Measurements from ENCODE around the gene PTPRN2. TPM values are rescaled to one million over a fixed set of nuclear protein-coding genes. Genes with fewer than 3 reads are reported as not detected.

Gene PTPRN2
- total and polyA plus RNA-seq, 9 of the 15 experiments (the other 6 are each of a cell fraction or from before 2014, with no cell fraction given): not detected

DNA sequence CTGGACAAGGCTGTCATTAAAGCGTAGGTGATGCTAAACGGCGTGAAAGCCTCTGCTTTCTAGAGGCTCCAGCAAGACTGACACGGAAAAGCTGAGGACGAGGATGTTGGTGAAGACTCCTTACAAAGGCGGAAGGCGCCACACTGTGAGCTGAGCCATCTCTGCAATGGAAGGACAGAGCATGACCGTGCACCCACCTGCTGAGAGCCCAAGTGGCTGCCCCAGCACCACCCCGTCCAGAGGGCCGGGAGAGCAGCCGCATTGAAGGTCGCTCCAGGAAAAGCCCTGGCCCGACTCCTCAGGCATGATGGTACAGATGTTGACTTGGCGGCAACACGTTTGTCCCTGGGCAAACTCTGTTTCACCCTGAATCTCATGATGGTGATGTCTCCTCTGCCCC lies 758.1 kb downstream of the PTPRN2 start:
- CTCF ChIA-PET (ENCODE audit: low intra/inter-chr PET ratio): no interaction called here
- Histone ChIP-seq H3K4me3 (no peak overlapping the region), H3K27ac (ENCODE audit: extremely low read depth, low read depth, low read length) (no peak overlapping the region), H3K79me2 (ENCODE audit: control insufficient read depth, insufficient read depth, low read length) (no peaks in the 10 kb centered on the region), H2AFZ (ENCODE audit: low read depth, low read length) (no peak overlapping the region), H3K27me3 (ENCODE audit: control insufficient read depth in 2 of 2, insufficient read depth in 2 of 2, low read length in 2 of 2) (peaks cover 33 to 96% of the 10 kb centered on the region in 2 experiments), H3K9me3 (replicated peaks; ENCODE audit: control insufficient read depth, insufficient read depth, low read depth, low read length) (no peaks in the 10 kb centered on the region), H3K36me3 (ENCODE audit: control insufficient read depth, insufficient read depth, low read length) (no peaks in the 10 kb centered on the region), H4K20me1 (replicated peaks; ENCODE audit: control insufficient read depth, insufficient read depth, low read length) (peaks cover 9% of the 10 kb centered on the region), H3K9ac (ENCODE audit: insufficient read depth in 1 of 2, low read depth in 2 of 2, low read length in 2 of 2) (no peak overlapping the region), H3K9me1 (ENCODE audit: control insufficient read depth, insufficient read depth, low read length) (no peaks in the 10 kb centered on the region), H3K4me1 (replicated peaks in 1 of 2; ENCODE audit: control insufficient read depth in 2 of 2, insufficient read depth in 2 of 2, low read length in 2 of 2) (no peaks in the 10 kb centered on the region), H3K4me2 (ENCODE audit: insufficient read depth, low read length) (no peak overlapping the region)
- ATAC-seq: peak; percentile 58
- POLR2A ChIA-PET: no interaction called here
- DNase-seq (ENCODE audit: extremely low read depth in 1 of 4, low spot score in 3 of 4): no peak
- no peak for FAIRE-seq
- in situ Hi-C loops (cut with MboI): loop anchor here (10.0 kb wide), 1 partner anchor 775 kb away; no protein-coding TSS in a partner anchor
- TF ChIP-seq, protein P1, sequence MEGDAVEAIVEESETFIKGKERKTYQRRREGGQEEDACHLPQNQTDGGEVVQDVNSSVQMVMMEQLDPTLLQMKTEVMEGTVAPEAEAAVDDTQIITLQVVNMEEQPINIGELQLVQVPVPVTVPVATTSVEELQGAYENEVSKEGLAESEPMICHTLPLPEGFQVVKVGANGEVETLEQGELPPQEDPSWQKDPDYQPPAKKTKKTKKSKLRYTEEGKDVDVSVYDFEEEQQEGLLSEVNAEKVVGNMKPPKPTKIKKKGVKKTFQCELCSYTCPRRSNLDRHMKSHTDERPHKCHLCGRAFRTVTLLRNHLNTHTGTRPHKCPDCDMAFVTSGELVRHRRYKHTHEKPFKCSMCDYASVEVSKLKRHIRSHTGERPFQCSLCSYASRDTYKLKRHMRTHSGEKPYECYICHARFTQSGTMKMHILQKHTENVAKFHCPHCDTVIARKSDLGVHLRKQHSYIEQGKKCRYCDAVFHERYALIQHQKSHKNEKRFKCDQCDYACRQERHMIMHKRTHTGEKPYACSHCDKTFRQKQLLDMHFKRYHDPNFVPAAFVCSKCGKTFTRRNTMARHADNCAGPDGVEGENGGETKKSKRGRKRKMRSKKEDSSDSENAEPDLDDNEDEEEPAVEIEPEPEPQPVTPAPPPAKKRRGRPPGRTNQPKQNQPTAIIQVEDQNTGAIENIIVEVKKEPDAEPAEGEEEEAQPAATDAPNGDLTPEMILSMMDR (IDR thresholded peaks at IDR 0.05 in 2 of 3, conservative IDR thresholded peaks at IDR 0.05 in 1 of 3; ENCODE audit: insufficient read depth in 2 of 3, low read depth in 1 of 3, low read length in 3 of 3): 0 out of 6 replicates have a peak, but pooled peaks of 1 of the 3 experiments have one; percentile 11
- TF ChIP-seq ZFP36 (IDR thresholded peaks at IDR 0.05; ENCODE audit: low read depth, low read length, partially characterized antibody) (no peak), RAD21 (CRISPR knock-in tag; conservative IDR thresholded peaks at IDR 0.05 in 1 of 2, IDR thresholded peaks at IDR 0.05 in 1 of 2) (peak in 1 of 2 experiments; percentile 17; a peak in 2 of 4 replicates), ETV1 (tag; conservative IDR thresholded peaks at IDR 0.05; ENCODE audit: low read depth) (no peak)
- intact Hi-C loops (cut with micrococcal nuclease): no loop called here
- no TSS peak for BruUV-seq (replicated peaks)
- 2% methylated on average over 15 of the region's 15 CpGs for WGBS (ENCODE audit: insufficient coverage, low coverage, missing lambda C conversion rate)
